Duodenal mucosa (tissue), 2 donors: ENCODE measurements around the gene ATOSB.
A peak's percentile ranks its signal among the peaks of the same experiment; 100 is the strongest.
"Not testable (repeated sequence)": the region's sequence is repeated elsewhere in the genome, so short reads cannot be mapped to it uniquely, and the experiment has no call there.

Experiments
- H3K27ac ChIP-seq: one replicate; pipeline ENCODE4 v1.7.0; 2013; ENCODE audit warnings: low read depth, low read length
- H3K27me3 ChIP-seq, 2 donors: one replicate each; pipeline ENCODE4 v1.7.0; 2013; ENCODE audit warnings: low read length in 2 of 2, control low read depth in 1 of 2; ENCODE audit not compliant: insufficient read depth in 2 of 2, control insufficient read depth in 1 of 2
- H3K36me3 ChIP-seq, 2 donors: one replicate each; pipeline ENCODE4 v1.7.0; 2013; ENCODE audit warnings: low read length in 2 of 2, control low read depth in 1 of 2; ENCODE audit not compliant: insufficient read depth in 2 of 2, control insufficient read depth in 1 of 2
- H3K4me1 ChIP-seq, 2 donors: one replicate each; pipeline ENCODE4 v1.7.0; 2013; ENCODE audit warnings: low read length in 2 of 2, control low read depth in 1 of 2; ENCODE audit not compliant: insufficient read depth in 2 of 2, control insufficient read depth in 1 of 2
- H3K4me3 ChIP-seq, 2 donors: one replicate each; pipeline ENCODE4 v1.7.0; 2013; ENCODE audit warnings: low read length in 2 of 2, low read depth in 1 of 2
- H3K9ac ChIP-seq, 2 donors: one replicate each; pipeline ENCODE4 v1.7.0; 2013; ENCODE audit warnings: low read length in 2 of 2, low read depth in 1 of 2
- H3K9me3 ChIP-seq, 2 donors: one replicate each; pipeline ENCODE4 v1.7.0; 2013; ENCODE audit warnings: low read length in 2 of 2, control low read depth in 1 of 2; ENCODE audit not compliant: control insufficient read depth in 1 of 2

The ATOSB gene

DNA sequence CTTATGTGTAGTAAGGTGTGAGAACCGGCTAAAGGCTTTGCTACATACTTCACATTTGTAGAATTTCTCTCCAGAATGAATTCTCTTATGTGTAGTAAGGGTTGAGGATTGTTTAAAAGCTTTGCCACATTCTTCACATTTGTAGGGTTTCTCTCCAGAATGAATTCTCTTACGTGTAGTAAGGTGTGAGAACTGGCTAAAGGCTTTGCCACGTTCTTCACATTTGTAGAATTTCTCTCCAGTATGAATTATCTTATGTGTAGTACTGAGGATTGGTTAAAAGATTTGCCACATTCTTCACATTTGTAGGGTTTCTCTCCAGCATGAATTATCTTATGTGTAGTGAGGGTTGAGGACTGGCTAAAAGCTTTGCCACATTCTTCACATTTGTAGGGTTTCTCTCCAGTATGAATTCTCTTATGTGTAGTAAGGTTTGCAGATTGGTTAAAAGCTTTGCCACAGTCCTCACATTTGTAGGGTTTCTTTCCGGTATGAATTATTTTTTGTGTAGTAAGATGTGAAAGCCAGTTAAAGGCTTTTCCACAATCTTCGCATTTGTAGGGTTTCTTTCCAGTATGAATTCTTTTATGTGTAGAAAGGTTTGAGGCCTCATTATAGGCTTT is 32.4 kb upstream of the ATOSB start:
- H3K36me3 ChIP-seq, H3K27ac ChIP-seq, H3K4me1 ChIP-seq, H3K27me3 ChIP-seq, H3K9ac ChIP-seq, H3K4me3 ChIP-seq: not testable (repeated sequence)
- peaks cover 12 to 26% of the 10 kb centered on the region in 2 donors for H3K9me3 ChIP-seq

DNA sequence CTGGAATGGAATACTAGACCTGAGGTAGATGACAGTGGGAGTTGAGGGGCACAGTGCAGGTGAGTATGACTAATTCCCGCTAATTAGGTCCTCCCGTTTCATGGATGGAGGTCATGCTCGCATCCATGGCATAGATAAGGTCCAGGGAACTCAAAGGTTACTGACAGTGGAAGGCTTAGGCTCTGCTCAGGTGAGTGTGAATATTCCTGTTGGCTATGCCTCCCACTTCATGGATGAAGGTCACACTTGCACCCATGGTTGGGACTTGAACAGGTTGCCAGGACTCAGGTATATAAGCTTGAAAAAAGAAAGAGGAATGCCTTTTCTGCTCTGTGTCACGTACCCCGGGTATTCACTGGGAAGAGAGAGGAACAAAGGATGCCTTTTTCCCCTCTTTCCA is 26.4 kb upstream of the ATOSB start:
- Histone ChIP-seq H3K27me3 (no peaks in the 10 kb centered on the region), H3K9ac (no peak overlapping the region), H3K9me3 (peaks cover 12 to 20% of the 10 kb centered on the region in 2 donors), H3K27ac (no peak overlapping the region), H3K4me1 (no peaks in the 10 kb centered on the region), H3K4me3 (no peak overlapping the region), H3K36me3 (no peaks in the 10 kb centered on the region)

GRCh38 chr9:35140093-35140492 is 24.4 kb upstream of the ATOSB start:
- Histone ChIP-seq H3K36me3 (no peaks in the 10 kb centered on the region), H3K27ac (no peak overlapping the region), H3K4me3 (no peak overlapping the region), H3K9me3 (peaks cover 12 to 20% of the 10 kb centered on the region in 2 donors), H3K4me1 (no peaks in the 10 kb centered on the region), H3K27me3 (no peaks in the 10 kb centered on the region), H3K9ac (no peak overlapping the region)

GRCh38 chr9:35136866-35137265 is 21.2 kb upstream of the ATOSB start:
- Histone ChIP-seq H3K36me3 (no peaks in the 10 kb centered on the region), H3K4me3 (no peak overlapping the region)

GRCh38 chr9:35135988-35136387 is 20.3 kb upstream of the ATOSB start:
- Histone ChIP-seq H3K36me3 (no peaks in the 10 kb centered on the region), H3K4me3 (no peak overlapping the region), H3K4me1 (no peaks in the 10 kb centered on the region), H3K27ac (no peak overlapping the region), H3K9me3 (no peaks in the 10 kb centered on the region), H3K27me3 (no peaks in the 10 kb centered on the region), H3K9ac (no peak overlapping the region)

More at GRCh38 chr9:35136866-35137265, 21.2 kb upstream of the ATOSB start:
- Histone ChIP-seq H3K9me3 (peaks cover 4 to 8% of the 10 kb centered on the region in 2 donors), H3K27ac (no peak overlapping the region), H3K4me1 (no peaks in the 10 kb centered on the region), H3K27me3 (no peaks in the 10 kb centered on the region), H3K9ac (no peak overlapping the region)

DNA sequence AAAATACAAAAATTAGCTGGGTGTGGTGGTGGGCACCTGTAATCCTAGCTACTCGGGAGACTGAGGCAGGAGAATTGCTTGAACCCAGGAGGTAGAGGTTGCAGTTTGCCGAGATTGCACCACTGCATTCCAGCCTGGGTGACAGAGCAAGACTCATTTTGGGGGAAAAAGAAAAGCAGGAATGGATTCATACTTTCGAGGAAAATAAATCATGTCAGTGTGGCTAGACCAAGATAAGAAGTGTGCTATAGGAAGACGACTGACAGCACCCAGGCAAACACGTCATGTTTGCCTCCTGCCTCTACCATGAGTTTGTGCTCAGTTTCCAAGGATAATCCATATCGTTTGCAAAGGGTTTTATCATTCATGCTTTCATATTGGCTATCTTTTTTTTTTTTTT is 19.3 kb upstream of the ATOSB start:
- Histone ChIP-seq H3K36me3 (no peaks in the 10 kb centered on the region), H3K9ac (no peak overlapping the region), H3K27ac (no peak overlapping the region), H3K4me3 (no peak overlapping the region), H3K27me3 (no peaks in the 10 kb centered on the region), H3K9me3 (no peaks in the 10 kb centered on the region), H3K4me1 (no peaks in the 10 kb centered on the region)

DNA sequence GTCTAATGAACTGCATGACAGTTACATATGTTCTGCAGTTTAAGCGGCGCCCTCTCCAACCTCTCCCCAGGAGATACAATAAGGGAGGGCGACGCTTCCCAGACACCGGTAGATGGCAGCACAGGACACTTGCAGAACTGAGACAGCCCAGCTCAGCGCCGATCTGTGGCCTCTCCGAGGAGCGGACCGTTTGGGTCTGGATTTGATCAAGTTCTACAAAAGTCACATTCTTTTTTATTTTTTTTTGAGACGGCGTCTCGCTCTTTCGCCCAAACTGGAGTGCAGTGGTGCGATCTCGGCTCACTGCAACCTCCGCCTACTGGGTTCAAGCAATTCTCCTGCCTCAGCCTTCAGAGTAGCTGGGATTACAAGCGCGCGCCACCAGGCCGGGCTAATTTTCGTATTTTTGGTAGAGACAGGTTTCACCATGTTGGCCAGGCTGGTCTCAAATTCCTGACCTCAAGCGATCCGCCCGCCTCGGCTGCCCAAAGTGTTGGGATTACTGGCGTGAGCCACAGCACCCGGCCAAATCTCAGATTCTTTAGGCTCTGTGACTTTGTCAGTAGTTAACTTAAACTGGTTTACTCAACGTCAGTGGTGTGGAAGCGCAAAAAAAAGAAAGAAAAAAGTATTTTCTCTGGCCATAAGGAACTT is 1.4 kb upstream of the ATOSB start:
- H3K4me1 ChIP-seq, result peaks cover 30 to 34% of the 10 kb centered on the region in 2 donors
- no peaks in the 10 kb centered on the region for H3K36me3 ChIP-seq
- peak overlapping the region; percentile 61 to 73 for H3K9ac ChIP-seq
- no peaks in the 10 kb centered on the region for H3K9me3 ChIP-seq
- H3K27me3 ChIP-seq, result no peaks in the 10 kb centered on the region
- no peak overlapping the region for H3K27ac ChIP-seq
- peak overlapping the region; percentile 90 to 94 for H3K4me3 ChIP-seq

- Histone ChIP-seq H3K27ac (peak overlapping the region; percentile 81), H3K4me1 (peaks cover 35 to 38% of the 10 kb centered on the region in 2 donors), H3K27me3 (no peaks in the 10 kb centered on the region), H3K9me3 (no peaks in the 10 kb centered on the region), H3K36me3 (no peaks in the 10 kb centered on the region), H3K4me3 (peak overlapping the region; percentile 90 to 94), H3K9ac (peak overlapping the region; percentile 61 to 73)
These were observed 856 bp upstream of the ATOSB start for GRCh38 chr9:35116539-35116897.

- Histone ChIP-seq H3K9me3 (no peaks in the 10 kb centered on the region), H3K4me1 (peaks cover 46 to 48% of the 10 kb centered on the region in 2 donors), H3K36me3 (no peaks in the 10 kb centered on the region), H3K9ac (peak overlapping the region; percentile 75 to 91), H3K4me3 (peak overlapping the region; percentile 90 to 94), H3K27ac (peak overlapping the region; percentile 81), H3K27me3 (no peaks in the 10 kb centered on the region)
These were observed 628 bp downstream of the ATOSB start for GRCh38 chr9:35114840-35115628.
